Liver (tissue), 3 donors: Measurements from ENCODE around the gene MSH5.
A peak's percentile ranks its signal among the peaks of the same experiment; 100 is the strongest.

Experiments
- ATF3 ChIP-seq: IDR thresholded peaks from 2 replicates; pipeline ENCODE4 v1.6.1; 2016; ENCODE audit warnings: antibody characterized with exemption
- CTCF ChIP-seq: fragments of 150-350 bp; IDR thresholded peaks from 2 replicates; pipeline ENCODE4 v1.5.1; 2017; ENCODE audit warnings: improper control_type of control experiment, low read depth, low read length; ENCODE audit not compliant: missing input control
- FOXA1 ChIP-seq: IDR thresholded peaks from 2 replicates; pipeline ENCODE4 v1.6.1; 2016; ENCODE audit warnings: antibody characterized with exemption
- GABPA ChIP-seq, 2 donors: IDR thresholded peaks in 1 of 2; conservative IDR thresholded peaks in 1 of 2; 2 replicates each; pipeline ENCODE4 v1.6.1; 2016; ENCODE audit warnings: antibody characterized with exemption in 2 of 2, mild to moderate bottlenecking in 1 of 2, moderate library complexity in 1 of 2
- JUND ChIP-seq, 2 donors: IDR thresholded peaks; 2 replicates each; pipeline ENCODE4 v1.6.1; 2016; ENCODE audit warnings: antibody characterized with exemption in 2 of 2
- RAD21 ChIP-seq, 2 donors: IDR thresholded peaks; 2 replicates each; pipeline ENCODE4 v1.6.1; 2016; ENCODE audit warnings: antibody characterized with exemption in 2 of 2, mild to moderate bottlenecking in 2 of 2
- REST ChIP-seq: IDR thresholded peaks from 2 replicates; pipeline ENCODE4 v1.6.1; 2016; ENCODE audit warnings: antibody characterized with exemption, mild to moderate bottlenecking
- RXRA ChIP-seq, 2 donors: IDR thresholded peaks; 2 replicates each; pipeline ENCODE4 v1.6.1; 2017 to 2018; ENCODE audit warnings: antibody characterized with exemption in 2 of 2, mild to moderate bottlenecking in 1 of 2
- SP1 ChIP-seq: IDR thresholded peaks from 2 replicates; pipeline ENCODE4 v1.6.1; 2018; ENCODE audit warnings: antibody characterized with exemption, mild to moderate bottlenecking
- TAF1 ChIP-seq: conservative IDR thresholded peaks from 2 replicates; pipeline ENCODE4 v1.6.1; 2016; ENCODE audit warnings: antibody characterized with exemption, mild to moderate bottlenecking
- YY1 ChIP-seq: IDR thresholded peaks from 2 replicates; pipeline ENCODE4 v1.6.1; 2016; ENCODE audit warnings: antibody characterized with exemption, mild to moderate bottlenecking
- donor health status: healthy.
- donor health status: healthy.

- no peak for TF ChIP-seq TAF1
- TF ChIP-seq CTCF = no peak
- TF ChIP-seq REST = peak; percentile 46
- peak in 1 of 2 donors; percentile 32 for TF ChIP-seq RAD21 (IDR thresholded peaks at IDR 0.05)
- TF ChIP-seq FOXA1 = no peak
- peak; percentile 93 for TF ChIP-seq SP1
- TF ChIP-seq JUND (IDR thresholded peaks at IDR 0.05) = peak in 1 of 2 donors; percentile 32
- peak; percentile 35 to 39 for TF ChIP-seq RXRA (IDR thresholded peaks at IDR 0.05)
- TF ChIP-seq ATF3 = no peak
- no peak for TF ChIP-seq YY1
- TF ChIP-seq GABPA (IDR thresholded peaks at IDR 0.05 in 1 of 2, conservative IDR thresholded peaks at IDR 0.05 in 1 of 2) = no peak
Observed at GRCh38 chr6:31739639-31740396, at the start of gene MSH5.
